Naive thymus-derived CD4-positive, alpha-beta T cell (primary cell): ENCODE measurements around the gene FBRSL1. TPM values are rescaled to one million over a fixed set of nuclear protein-coding genes. Genes with fewer than 3 reads are reported as not detected.
A peak's percentile ranks its signal among the peaks of the same experiment; 100 is the strongest.

ENCODE experiments used
- ATAC-seq: fragments of 150-1000 bp; cut with Tn5 transposase; 2 replicates; pipeline ENCODE4 v1.10.0; 2021; ENCODE audit warnings: mild to moderate bottlenecking, moderate library complexity
- CTCF ChIA-PET: fragments of 350-600 bp; sonication (Branson Sonifier 250); formaldehyde crosslinking; loops from one replicate; lab custom pipeline; 2021; ENCODE audit warnings: antibody characterized with exemption; lab: Charles Lee
- POLR2A ChIA-PET: fragments of 350-600 bp; sonication (Branson Sonifier 250); formaldehyde crosslinking; loops from one replicate; lab custom pipeline; 2021; ENCODE audit warnings: antibody characterized with exemption, inconsistent platforms; lab: Charles Lee
- DNase-seq, 9 donors: peaks; one replicate each; pipeline versions ENCODE4 v3.0.0 to v3.0.0-alpha.2; 2020 to 2022; ENCODE audit warnings: mixed read lengths in 1 of 9
- H3K27ac ChIP-seq: one replicate; pipeline ENCODE4 v1.7.0; 2013; ENCODE audit warnings: mild to moderate bottlenecking, low read depth, low read length, moderate library complexity
- H3K27me3 ChIP-seq, 2 donors: one replicate each; pipeline ENCODE4 v1.7.0; 2013; ENCODE audit warnings: low read length in 2 of 2, mild to moderate bottlenecking in 2 of 2, moderate library complexity in 2 of 2; ENCODE audit not compliant: control insufficient read depth in 2 of 2, insufficient read depth in 2 of 2
- H3K36me3 ChIP-seq, 3 experiments: 1 replicate in 2 of 3; 2 replicates in 1 of 3; pipeline ENCODE4 v1.7.0; 2013; ENCODE audit warnings: low read length in 3 of 3, mild to moderate bottlenecking in 3 of 3, moderate library complexity in 1 of 3; ENCODE audit not compliant: insufficient read depth in 3 of 3, control insufficient read depth in 2 of 3
- H3K4me1 ChIP-seq, 2 donors: one replicate each; pipeline ENCODE4 v1.7.0; 2013; ENCODE audit warnings: low read length in 2 of 2, mild to moderate bottlenecking in 2 of 2, moderate library complexity in 1 of 2; ENCODE audit not compliant: control insufficient read depth in 2 of 2, insufficient read depth in 2 of 2
- H3K4me3 ChIP-seq: 2 replicates; pipeline ENCODE4 v1.7.0; 2013; ENCODE audit warnings: mild to moderate bottlenecking, low read length
- H3K9me3 ChIP-seq, 3 experiments: 1 replicate in 2 of 3; 2 replicates in 1 of 3; pipeline ENCODE4 v1.7.0; 2013; ENCODE audit warnings: low read length in 3 of 3; ENCODE audit not compliant: control insufficient read depth in 2 of 3
- H3K27ac Mint-ChIP-seq, 9 donors: one replicate each; pipeline ENCODE4 v1.8.0; 2020 to 2022; ENCODE audit warnings: mixed read lengths in 9 of 9, mild to moderate bottlenecking in 8 of 9, moderate library complexity in 5 of 9, inconsistent platforms in 2 of 9
- H3K27me3 Mint-ChIP-seq, 5 donors: one replicate each; pipeline ENCODE4 v1.8.0; 2021 to 2022; ENCODE audit warnings: mixed read lengths in 5 of 5, mild to moderate bottlenecking in 1 of 5
- H3K36me3 Mint-ChIP-seq, 5 donors: one replicate each; pipeline ENCODE4 v1.8.0; 2020 to 2022; ENCODE audit warnings: mixed read lengths in 5 of 5, mild to moderate bottlenecking in 3 of 5, inconsistent platforms in 1 of 5
- H3K4me1 Mint-ChIP-seq, 7 donors: one replicate each; pipeline ENCODE4 v1.8.0; 2020 to 2022; ENCODE audit warnings: mixed read lengths in 7 of 7, mild to moderate bottlenecking in 3 of 7, inconsistent platforms in 1 of 7
- H3K4me3 Mint-ChIP-seq, 10 donors: one replicate each; pipeline ENCODE4 v1.8.0; 2020 to 2022; ENCODE audit warnings: mild to moderate bottlenecking in 10 of 10, mixed read lengths in 10 of 10, moderate library complexity in 6 of 10, inconsistent platforms in 2 of 10
- H3K9me3 Mint-ChIP-seq, 11 donors: one replicate each; pipeline ENCODE4 v1.8.0; 2020 to 2022; ENCODE audit warnings: mixed read lengths in 11 of 11, mild to moderate bottlenecking in 4 of 11, inconsistent platforms in 1 of 11, moderate library complexity in 1 of 11
- intact Hi-C, 2 donors: fragments of 100-400 bp; cut with micrococcal nuclease; formaldehyde crosslinking; loops; one replicate each; pipeline ENCODE4 v1.15.1; 2023
- polyA plus RNA-seq, 2 donors: library from polyadenylated mRNA; unstranded; fragments of 300-500 nt; fragmentation: Illumina TruSeq; gene quantifications; one replicate each; pipeline ENCODE4 v1.2.3, GENCODE V29; 2021
- total RNA-seq, 6 experiments: library from RNA in 5 of 6; stranded (reverse) in 5 of 6; gene quantifications; 1 replicate in 5 of 6; 2 replicates in 1 of 6; pipeline ENCODE4 v1.2.3 and lab custom pipeline; 2021 to 2026

The FBRSL1 gene
- total and polyA plus RNA-seq, 7 experiments from 2014 or later, result 0.77 to 105 (median 90.9) TPM

DNA sequence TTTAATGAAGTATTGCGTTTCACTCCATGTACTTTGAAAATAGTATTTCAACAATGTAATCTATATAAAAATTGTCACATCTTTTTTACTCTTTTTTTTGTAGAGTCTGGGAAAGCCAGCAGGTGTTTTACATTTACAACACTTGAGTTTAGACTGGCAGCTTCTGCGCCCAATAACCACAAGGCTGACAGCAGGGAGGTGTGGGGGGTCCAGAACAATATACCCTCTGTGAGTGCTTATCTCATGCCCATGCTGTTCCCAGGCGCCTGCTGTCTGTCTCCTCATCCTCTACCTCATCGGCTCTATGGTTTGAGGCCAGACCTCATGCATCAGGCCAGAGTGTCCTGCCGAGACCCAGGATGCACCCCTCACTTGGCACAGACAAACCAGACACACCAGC is 24.9 kb downstream of the FBRSL1 start:
- peaks cover 18 to 39% (median 30%) of the 10 kb centered on the region in 5 donors for H3K36me3 Mint-ChIP-seq
- DNase-seq, result no peak
- H3K4me3 Mint-ChIP-seq, result no peak overlapping the region
- ATAC-seq, result no peak
- Histone ChIP-seq H3K36me3 (peaks cover 0 to 72% (median 4%) of the 10 kb centered on the region in 3 experiments), H3K4me1 (no peaks in the 10 kb centered on the region), H3K27me3 (no peaks in the 10 kb centered on the region), H3K9me3 (peaks cover 0 to 5% (median 0%) of the 10 kb centered on the region in 3 experiments), H3K27ac (no peak overlapping the region), H3K4me3 (no peak overlapping the region)
- ChIA-PET CTCF (interaction anchor here (0.9 to 1.1 kb wide), 2 partner anchors 9 to 79 kb away, joined by 3 to 6 read pairs; no protein-coding TSS in a partner anchor), POLR2A (interaction anchor here (1.0 to 1.1 kb wide), 2 partner anchors 54 to 71 kb away, joined by 4 to 5 read pairs; no protein-coding TSS in a partner anchor)
- H3K4me1 Mint-ChIP-seq, result peaks cover 0 to 22% (median 8%) of the 10 kb centered on the region in 7 donors
- intact Hi-C loops, result no loop called here
- peak overlapping the region in 1 of 9 donors; percentile 33 for H3K27ac Mint-ChIP-seq
- peaks cover 0 to 13% (median 2%) of the 10 kb centered on the region in 11 donors for H3K9me3 Mint-ChIP-seq
- no peaks in the 10 kb centered on the region for H3K27me3 Mint-ChIP-seq

DNA sequence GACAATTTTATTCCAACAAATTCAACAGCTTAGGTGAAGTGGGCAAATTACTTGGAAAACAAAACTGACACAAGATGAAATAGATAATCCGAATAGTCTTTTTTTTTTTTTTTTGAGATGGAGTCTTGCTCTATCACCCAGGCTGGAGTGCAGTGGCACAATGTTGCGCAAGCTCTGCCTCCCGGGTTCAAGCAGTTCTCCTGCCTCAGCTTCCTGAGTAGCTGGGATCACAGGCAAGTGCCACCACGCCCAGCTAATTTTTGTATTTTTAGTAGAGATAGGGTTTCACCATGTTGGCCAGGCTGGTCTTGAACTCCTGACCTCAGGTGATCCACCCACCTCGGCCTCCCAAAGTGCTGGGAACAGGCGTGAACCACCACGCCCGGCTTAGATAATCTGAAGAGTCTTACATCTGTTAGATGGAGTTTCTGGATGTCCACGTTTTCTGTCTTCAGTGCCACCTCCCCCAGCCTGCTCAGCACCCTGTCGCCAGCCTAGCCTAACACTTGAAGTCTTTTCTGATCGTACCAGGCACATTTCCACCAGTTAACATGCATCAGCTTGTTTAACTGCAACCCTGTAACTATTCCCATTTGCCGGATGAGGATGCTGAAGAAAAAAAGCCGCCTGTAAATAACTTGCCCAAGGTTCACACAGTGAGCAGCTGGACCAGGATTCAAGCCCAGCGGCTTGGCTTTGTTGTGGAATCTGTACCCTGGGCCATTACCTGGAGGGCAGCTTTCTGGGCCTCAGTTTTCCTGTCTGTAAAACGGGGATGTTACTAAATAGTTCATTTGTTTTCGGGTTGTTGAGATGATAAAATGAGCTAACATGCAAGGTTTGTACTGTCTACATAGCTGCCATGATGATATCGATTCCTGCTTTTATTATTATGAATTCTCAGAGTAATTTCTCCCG is 26.4 kb downstream of the FBRSL1 start:
- ChIA-PET CTCF (interaction anchor here (0.6 kb wide), 1 partner anchor 77 kb away, joined by 3 read pairs; no protein-coding TSS in a partner anchor), POLR2A (interaction anchor here (0.6 to 1.1 kb wide), 2 partner anchors 55 to 72 kb away, joined by 3 to 5 read pairs; no protein-coding TSS in a partner anchor)
- Histone ChIP-seq H3K4me3 (no peak overlapping the region), H3K27me3 (no peaks in the 10 kb centered on the region), H3K27ac (no peak overlapping the region), H3K9me3 (peaks cover 0 to 5% (median 0%) of the 10 kb centered on the region in 3 experiments), H3K36me3 (peaks cover 0 to 57% (median 4%) of the 10 kb centered on the region in 3 experiments), H3K4me1 (no peaks in the 10 kb centered on the region)
- H3K27ac Mint-ChIP-seq, result peak overlapping the region in 1 of 9 donors; percentile 9
- H3K36me3 Mint-ChIP-seq, result peaks cover 18 to 39% (median 30%) of the 10 kb centered on the region in 5 donors
- H3K4me3 Mint-ChIP-seq, result no peak overlapping the region
- H3K4me1 Mint-ChIP-seq, result peaks cover 0 to 28% (median 8%) of the 10 kb centered on the region in 7 donors
- ATAC-seq (no peak), DNase-seq (no peak)
- intact Hi-C loops, result no loop called here
- H3K27me3 Mint-ChIP-seq, result no peaks in the 10 kb centered on the region
- peaks cover 0 to 13% (median 2%) of the 10 kb centered on the region in 11 donors for H3K9me3 Mint-ChIP-seq

DNA sequence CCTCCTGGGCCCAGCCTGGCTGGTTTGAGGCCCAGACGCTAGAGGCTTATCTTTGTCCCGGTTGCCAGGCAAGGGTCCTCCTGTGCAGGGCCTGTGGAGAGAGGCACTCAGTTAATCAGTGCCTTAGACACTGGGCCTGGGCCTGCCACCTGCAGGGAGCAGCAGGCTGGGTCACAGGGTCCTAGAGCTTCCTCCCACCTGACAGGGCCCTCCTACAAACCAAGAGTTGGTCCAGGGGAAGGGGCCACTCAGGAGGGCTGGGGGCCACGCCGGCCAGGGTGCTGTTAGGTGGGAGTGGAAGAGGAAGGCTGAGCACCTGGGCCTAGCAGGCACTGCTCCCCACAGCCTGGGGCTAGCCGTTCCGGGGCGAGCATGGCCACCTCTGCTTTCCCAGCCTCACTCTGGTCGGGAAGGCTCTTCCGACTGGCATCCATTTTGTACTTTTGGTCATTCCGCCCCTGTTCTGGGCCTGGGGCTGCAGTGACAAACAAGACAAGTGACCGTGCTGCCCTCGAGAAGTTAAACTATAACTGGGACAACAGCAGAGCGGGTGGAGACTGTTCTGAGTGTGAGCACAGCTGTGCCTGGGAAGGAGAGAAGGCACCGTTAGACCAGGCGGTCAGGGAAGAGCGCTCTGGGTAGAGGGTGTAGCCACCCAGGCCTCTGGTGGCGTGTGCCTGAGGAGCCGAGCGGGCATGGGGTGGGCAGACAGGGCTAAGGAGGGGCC is 27.2 kb downstream of the FBRSL1 start:
- intact Hi-C loops, result no loop called here
- peak overlapping the region in 1 of 9 donors; percentile 9 for H3K27ac Mint-ChIP-seq
- POLR2A ChIA-PET, result no interaction called here

DNA sequence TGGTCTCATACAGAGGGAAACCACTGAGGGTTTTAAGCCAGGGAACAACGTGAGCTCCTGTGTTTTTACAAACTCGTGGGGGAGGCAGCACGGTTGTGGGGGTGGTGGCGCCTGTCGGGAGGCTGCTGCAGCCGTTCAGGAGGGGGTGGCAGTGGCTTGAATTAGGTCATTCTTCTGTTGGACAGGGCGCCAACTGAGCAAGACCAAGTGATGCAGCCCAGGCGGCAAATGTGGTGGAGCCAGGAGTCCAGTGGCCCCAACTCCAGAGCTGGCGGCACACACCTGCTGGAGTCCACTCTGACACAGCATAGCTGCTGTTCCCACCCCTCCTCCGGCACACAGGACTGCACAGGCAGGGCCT is 27.8 kb downstream of the FBRSL1 start:
- Mint-ChIP-seq H3K9me3 (peaks cover 0 to 13% (median 2%) of the 10 kb centered on the region in 11 donors), H3K4me3 (no peak overlapping the region), H3K27me3 (no peaks in the 10 kb centered on the region), H3K27ac (no peak overlapping the region), H3K4me1 (peaks cover 0 to 31% (median 8%) of the 10 kb centered on the region in 7 donors), H3K36me3 (peaks cover 18 to 39% (median 30%) of the 10 kb centered on the region in 5 donors)
- Histone ChIP-seq H3K36me3 (peaks cover 0 to 47% (median 4%) of the 10 kb centered on the region in 3 experiments), H3K4me3 (no peak overlapping the region), H3K27ac (no peak overlapping the region), H3K27me3 (no peaks in the 10 kb centered on the region), H3K4me1 (no peaks in the 10 kb centered on the region), H3K9me3 (peaks cover 0 to 5% (median 0%) of the 10 kb centered on the region in 3 experiments)
- intact Hi-C loops, result no loop called here
- CTCF ChIA-PET, result interaction anchor here (1.0 kb wide), 1 partner anchor 72 kb away, joined by 3 read pairs; no protein-coding TSS in a partner anchor
- POLR2A ChIA-PET, result no interaction called here
- no peak for DNase-seq
- ATAC-seq, result no peak

More for the DNA sequence above, 27.2 kb downstream of the FBRSL1 start:
- DNase-seq (no peak), ATAC-seq (no peak)
- peaks cover 0 to 52% (median 4%) of the 10 kb centered on the region in 3 experiments for H3K36me3 ChIP-seq
- CTCF ChIA-PET, result interaction anchor here (1.0 kb wide), 1 partner anchor 71 kb away, joined by 3 read pairs; no protein-coding TSS in a partner anchor
- H3K36me3 Mint-ChIP-seq, result peaks cover 18 to 39% (median 30%) of the 10 kb centered on the region in 5 donors
- peaks cover 0 to 5% (median 0%) of the 10 kb centered on the region in 3 experiments for H3K9me3 ChIP-seq
- H3K27me3 ChIP-seq, result no peaks in the 10 kb centered on the region
- H3K4me3 Mint-ChIP-seq, result no peak overlapping the region
- no peaks in the 10 kb centered on the region for H3K27me3 Mint-ChIP-seq
- H3K27ac ChIP-seq, result no peak overlapping the region
- H3K9me3 Mint-ChIP-seq, result peaks cover 0 to 13% (median 2%) of the 10 kb centered on the region in 11 donors
- no peaks in the 10 kb centered on the region for H3K4me1 ChIP-seq
- H3K4me3 ChIP-seq, result no peak overlapping the region
- H3K4me1 Mint-ChIP-seq, result peaks cover 0 to 31% (median 8%) of the 10 kb centered on the region in 7 donors

DNA sequence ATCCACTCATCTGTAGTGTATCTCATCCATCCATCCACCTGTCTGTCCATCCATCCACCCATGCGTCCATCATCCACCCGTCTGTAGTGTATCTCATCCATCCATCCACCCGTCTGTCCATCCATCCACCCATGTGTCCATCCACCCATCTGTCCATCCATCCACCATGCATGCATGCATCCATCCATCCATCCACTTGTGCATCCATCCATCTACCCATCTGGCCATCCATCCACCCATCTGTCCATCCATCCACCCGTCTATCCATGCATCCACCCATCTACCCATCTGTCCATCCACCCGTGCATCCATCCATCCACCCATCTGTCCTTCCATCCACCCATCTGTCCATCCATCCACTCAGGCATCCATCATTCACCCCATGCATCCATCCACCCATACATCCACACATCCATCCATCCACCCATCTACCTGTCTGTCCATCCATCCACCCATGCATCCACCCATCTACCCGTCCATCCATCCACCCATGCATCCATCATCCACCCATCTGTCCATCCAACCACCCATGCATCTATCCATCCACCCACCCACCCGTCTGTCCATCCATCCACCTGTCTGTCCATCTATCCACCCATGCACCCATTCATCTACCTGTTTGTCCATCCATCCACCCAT is 28.5 kb downstream of the FBRSL1 start:
- H3K27ac Mint-ChIP-seq, result peak overlapping the region in 1 of 9 donors; percentile 51
- peaks cover 0 to 13% (median 2%) of the 10 kb centered on the region in 11 donors for H3K9me3 Mint-ChIP-seq
- no peaks in the 10 kb centered on the region for H3K27me3 Mint-ChIP-seq
- peaks cover 0 to 39% (median 4%) of the 10 kb centered on the region in 3 experiments for H3K36me3 ChIP-seq
- ChIA-PET POLR2A (no interaction called here), CTCF (interaction anchor here (1.1 kb wide), 1 partner anchor 12 kb away, joined by 3 read pairs; no protein-coding TSS in a partner anchor)
- ATAC-seq (no peak), DNase-seq (no peak)
- H3K36me3 Mint-ChIP-seq, result peaks cover 18 to 39% (median 30%) of the 10 kb centered on the region in 5 donors
- H3K4me1 Mint-ChIP-seq, result peaks cover 0 to 27% (median 8%) of the 10 kb centered on the region in 7 donors
- intact Hi-C loops, result no loop called here
- H3K27me3 ChIP-seq, result no peaks in the 10 kb centered on the region
- peaks cover 0 to 5% (median 0%) of the 10 kb centered on the region in 3 experiments for H3K9me3 ChIP-seq
- H3K4me1 ChIP-seq, result peaks cover 0 to 3% of the 10 kb centered on the region in 2 donors
- H3K27ac ChIP-seq, result no peak overlapping the region
- H3K4me3 ChIP-seq, result no peak overlapping the region
- H3K4me3 Mint-ChIP-seq, result peak overlapping the region in 1 of 10 donors; percentile 22
